ENCODE data around the gene CYBA.
A peak's percentile ranks its signal among the peaks of the same experiment; 100 is the strongest.

Gene CYBA

GRCh38 chr16:88645455-88645854 lies 5.4 kb downstream of the CYBA start:
- no peak for DNase-seq

- no peak for DNase-seq
Observed at GRCh38 chr16:88643644-88643932, 7.3 kb downstream of the CYBA start.

- DNase-seq, result no peak
Observed at GRCh38 chr16:88642881-88643643, 7.8 kb downstream of the CYBA start.

GRCh38 chr16:88640498-88641247 lies 10.2 kb downstream of the CYBA start:
- DNase-seq, result no peak

DNA sequence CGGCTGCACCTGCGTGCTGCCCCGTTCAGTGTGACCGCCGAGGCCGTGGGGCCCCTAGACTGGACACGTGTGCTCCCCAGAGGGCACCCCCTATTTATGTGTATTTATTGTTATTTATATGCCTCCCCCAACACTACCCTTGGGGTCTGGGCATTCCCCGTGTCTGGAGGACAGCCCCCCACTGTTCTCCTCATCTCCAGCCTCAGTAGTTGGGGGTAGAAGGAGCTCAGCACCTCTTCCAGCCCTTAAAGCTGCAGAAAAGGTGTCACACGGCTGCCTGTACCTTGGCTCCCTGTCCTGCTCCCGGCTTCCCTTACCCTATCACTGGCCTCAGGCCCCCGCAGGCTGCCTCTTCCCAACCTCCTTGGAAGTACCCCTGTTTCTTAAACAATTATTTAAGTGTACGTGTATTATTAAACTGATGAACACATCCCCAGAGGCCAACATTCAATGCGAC lies 10.8 kb downstream of the CYBA start:
- no peak for DNase-seq

GRCh38 chr16:88639231-88640038 lies 11.4 kb downstream of the CYBA start:
- no peak for DNase-seq

DNA sequence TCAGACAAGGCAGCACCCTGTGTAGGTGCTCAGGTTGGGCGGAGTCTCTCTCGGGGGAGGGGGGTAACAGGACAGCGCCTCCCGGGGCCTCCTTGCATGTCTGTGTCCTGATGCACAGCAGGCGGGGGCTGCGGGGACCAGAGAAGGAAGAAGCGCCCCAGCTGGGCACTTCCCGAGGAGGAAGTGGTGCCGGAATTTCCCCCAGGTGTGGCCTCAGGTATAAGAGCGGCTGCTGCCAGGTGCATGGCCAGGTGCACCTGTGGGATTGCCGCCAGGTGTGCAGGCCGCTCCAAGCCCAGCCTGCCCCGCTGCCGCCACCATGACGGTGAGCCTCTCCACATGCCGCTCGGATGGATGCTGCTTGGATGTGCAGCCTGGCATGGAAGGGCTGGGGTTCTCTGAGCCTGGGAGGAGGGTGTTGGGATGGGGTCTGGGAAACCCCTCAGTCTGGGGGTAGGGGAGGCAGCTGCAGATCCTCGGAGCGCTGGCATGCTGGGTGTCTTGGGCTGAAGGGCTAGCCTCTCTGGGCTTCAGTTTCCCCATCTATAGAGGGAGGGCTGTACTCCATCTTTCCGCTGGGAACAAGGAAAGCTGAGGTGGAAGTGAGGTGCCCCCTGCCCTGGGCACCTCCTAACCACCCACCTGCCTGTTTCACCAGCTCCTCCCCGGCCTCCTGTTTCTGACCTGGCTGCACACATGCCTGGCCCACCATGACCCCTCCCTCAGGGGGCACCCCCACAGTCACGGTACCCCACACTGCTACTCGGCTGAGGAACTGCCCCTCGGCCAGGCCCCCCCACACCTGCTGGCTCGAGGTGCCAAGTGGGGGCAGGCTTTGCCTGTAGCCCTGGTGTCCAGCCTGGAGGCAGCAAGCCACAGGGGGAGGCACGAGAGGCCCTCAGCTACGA lies 12.3 kb downstream of the CYBA start, which contains the start of gene IL17C:
TSS of gene IL17C (plus strand) at position 250 of the 908 bp plus-strand sequence. CDS start at position 320, 70 bp downstream.
- DNase-seq, result peak in 1 of 5 experiments; percentile 33

DNA sequence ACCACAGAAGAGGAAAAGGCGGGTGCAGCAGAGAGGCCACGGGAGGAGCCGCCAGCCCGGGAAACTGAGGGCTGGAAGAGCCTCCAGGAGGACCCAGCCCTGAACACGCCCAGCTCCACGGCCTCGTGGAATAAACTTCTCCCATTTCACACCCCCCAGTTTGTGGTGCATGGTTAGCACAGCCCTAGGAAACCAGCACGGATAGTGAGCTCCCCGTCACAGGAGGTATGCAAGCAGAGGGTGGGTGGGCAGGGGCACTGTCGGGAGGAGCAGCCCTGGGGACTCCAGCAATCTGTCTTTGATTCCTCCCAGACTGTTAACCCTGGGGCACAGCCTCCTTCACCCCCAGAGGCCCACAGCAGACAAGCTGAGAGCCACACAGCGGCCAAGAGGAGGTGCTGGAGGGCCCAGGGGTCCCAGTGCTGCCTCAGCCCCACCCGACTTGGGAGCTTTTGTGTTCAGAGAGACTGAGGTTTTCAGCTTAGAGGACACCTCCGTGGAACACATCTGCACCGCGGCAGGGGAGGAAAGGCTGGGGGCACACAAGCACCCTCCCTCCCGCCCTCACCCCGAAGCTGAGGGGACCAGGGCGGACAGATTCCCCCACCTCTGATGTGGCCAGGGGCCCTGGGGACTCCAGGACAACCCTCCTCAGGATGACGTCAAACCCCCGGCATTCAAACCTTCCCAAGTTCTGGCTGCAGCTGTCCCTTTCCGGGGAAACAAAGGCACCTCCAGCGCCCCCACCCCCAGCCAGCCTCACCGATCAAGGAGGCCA lies 14.2 kb downstream of the CYBA start:
- DNase-seq, result no peak

- no peak for DNase-seq
Observed at GRCh38 chr16:88635671-88636319, 15.1 kb downstream of the CYBA start.

- DNase-seq, result no peak
Observed at GRCh38 chr16:88634994-88635670, 15.7 kb downstream of the CYBA start.

- DNase-seq, result peak in 4 of 5 experiments; percentile 20 to 79 (median 51)
Observed at GRCh38 chr16:88634141-88634993, 16.5 kb downstream of the CYBA start.

DNA sequence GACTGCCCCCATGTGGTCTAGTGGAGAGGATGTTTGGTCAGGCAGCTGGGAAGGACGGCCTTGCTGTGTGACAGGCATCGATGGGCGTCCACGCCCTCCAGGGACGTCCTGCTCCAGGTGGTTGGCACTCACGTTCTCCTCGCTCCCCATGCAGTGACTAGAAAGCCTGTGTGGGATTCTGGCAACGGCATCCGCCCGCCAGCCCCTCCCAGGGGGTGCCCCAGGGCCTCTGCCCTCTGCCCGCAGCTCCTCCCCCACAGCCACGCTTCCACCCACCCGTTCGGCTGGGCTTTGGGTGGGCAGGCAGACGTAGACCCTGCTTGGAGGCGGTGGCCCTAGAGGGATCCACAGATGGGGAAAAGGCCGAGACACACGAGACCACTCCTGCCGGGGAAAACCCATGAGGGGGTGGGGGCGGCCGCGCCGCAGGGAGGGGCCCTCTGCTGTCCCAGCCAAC lies 17.1 kb downstream of the CYBA start:
- DNase-seq, result peak; percentile 16 to 89 (median 41)

GRCh38 chr16:88632587-88632930 lies 18.3 kb downstream of the CYBA start:
- DNase-seq, result no peak

- DNase-seq, result no peak
Observed at GRCh38 chr16:88631920-88632586, 18.8 kb downstream of the CYBA start.

DNA sequence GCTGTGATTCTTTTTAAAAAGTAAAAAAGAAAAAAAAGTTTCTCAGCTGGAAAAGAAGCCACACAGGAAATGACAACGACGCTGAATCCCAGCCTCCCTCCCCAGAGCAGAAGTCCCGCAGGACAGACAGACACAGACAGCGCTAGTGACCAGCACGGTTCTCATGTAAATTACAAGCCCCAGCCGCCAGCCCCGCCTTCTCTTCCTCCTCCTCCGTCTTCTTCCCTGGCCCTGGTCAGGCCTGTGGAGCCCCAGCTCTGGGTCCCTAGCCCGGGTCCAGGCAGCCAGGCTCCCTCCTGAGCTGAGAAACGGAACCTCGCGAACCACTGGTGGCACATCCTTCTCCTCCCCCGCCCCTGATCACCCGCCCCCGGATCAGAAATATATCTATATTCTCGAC lies 19.5 kb downstream of the CYBA start:
- DNase-seq, result no peak

DNA sequence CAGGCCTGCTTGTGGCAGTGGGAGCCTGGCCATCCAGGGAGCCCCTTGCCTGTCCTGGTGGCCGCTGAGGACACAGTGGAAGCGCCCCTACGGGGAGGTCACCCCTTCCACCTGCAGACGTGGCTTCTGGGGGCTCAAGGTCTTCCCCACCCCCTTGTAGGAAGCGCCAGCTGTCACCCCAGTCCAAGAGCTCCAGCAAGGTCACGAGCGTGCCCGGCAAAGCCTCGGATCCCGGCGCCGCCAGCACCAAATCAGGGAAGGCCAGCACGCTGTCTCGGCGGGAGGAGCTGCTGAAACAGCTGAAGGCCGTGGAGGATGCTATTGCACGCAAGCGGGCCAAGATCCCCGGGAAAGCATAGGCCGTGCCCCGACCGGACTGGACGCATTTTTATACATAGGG lies 19.9 kb downstream of the CYBA start:
- no peak for DNase-seq

DNA sequence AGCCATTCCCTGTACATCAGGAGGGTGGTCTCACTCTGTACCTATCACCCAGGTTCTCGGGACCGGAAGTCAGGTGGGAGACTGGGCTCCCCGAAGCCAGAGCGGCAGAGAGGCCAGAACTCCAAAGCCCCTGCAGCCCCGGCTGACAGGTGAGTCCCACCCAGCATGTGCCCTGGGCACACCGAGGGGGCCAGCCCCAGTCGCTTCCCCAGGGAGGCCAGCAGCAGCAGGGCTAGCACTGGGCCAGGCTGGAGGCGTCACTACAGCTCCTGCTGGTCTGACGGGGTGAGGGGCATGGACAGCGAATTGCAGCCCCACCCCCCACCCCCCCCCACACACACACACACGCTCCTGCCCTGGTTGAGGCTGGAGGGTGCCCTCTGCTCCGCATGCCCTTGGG lies 20.4 kb downstream of the CYBA start:
- DNase-seq, result no peak

- no peak for DNase-seq
Observed at GRCh38 chr16:88629835-88630234, 21.0 kb downstream of the CYBA start.

- DNase-seq, result no peak
Observed at GRCh38 chr16:88628512-88628974, 22.3 kb downstream of the CYBA start.

All from T-helper 2 cell (primary cell).